Gastrocnemius medialis (tissue), 4 donors: Measurements from ENCODE around the gene REXO1.

Experiments
- CTCF ChIP-seq, 5 experiments: fragments of 450-650 bp in 3 of 5; fragments of 200-600 bp in 2 of 5; sonication (generic) in 2 of 5; IDR thresholded peaks in 4 of 5; conservative IDR thresholded peaks in 1 of 5; 1 replicate in 4 of 5; 2 replicates in 1 of 5; pipeline ENCODE4 v1.5.1; 2016 to 2019; ENCODE audit warnings: antibody characterized with exemption in 5 of 5, mild to moderate bottlenecking in 3 of 5, moderate library complexity in 3 of 5
- POLR2A ChIP-seq, 2 donors: fragments of 450-650 bp; IDR thresholded peaks; one replicate each; pipeline ENCODE4 v1.6.1; 2017; ENCODE audit warnings: antibody characterized with exemption in 2 of 2, mild to moderate bottlenecking in 2 of 2, moderate library complexity in 2 of 2

- TF ChIP-seq CTCF (IDR thresholded peaks at IDR 0.05 in 4 of 5, conservative IDR thresholded peaks at IDR 0.05 in 1 of 5) (no peak), POLR2A (IDR thresholded peaks at IDR 0.05) (no peak)
Measured at GRCh38 chr19:1866693-1867348, 18.5 kb upstream of the REXO1 start.
